HCT116 (cell line): ENCODE results near the gene SLC7A7. TPM values are rescaled to one million over a fixed set of nuclear protein-coding genes. Genes with fewer than 3 reads are reported as not detected.
"Not testable (repeated sequence)": the region's sequence is repeated elsewhere in the genome, so short reads cannot be mapped to it uniquely, and the experiment has no call there.

ENCODE experiments used
- ATAC-seq: fragments of 200-7000 bp; cut with Tn5 transposase; 2 replicates; pipeline ENCODE4 v1.9.1; 2020; ENCODE audit warnings: mild to moderate bottlenecking, moderate library complexity
- BruUV-seq: library from RNA; stranded (reverse); fragments of 400-500 nt; replicated peaks from 2 replicates; lab custom pipeline; 2021; lab: Mats Ljungman, UMichigan
- CTCF ChIA-PET: fragments of 300-600 bp; sonication (Branson Sonifier 250); formaldehyde crosslinking; loops from one replicate; lab custom pipeline; 2021; ENCODE audit warnings: antibody characterized with exemption; lab: Charles Lee
- POLR2A ChIA-PET: fragments of 300-600, 350-600 bp; sonication (Branson Sonifier 250); formaldehyde crosslinking; loops from one replicate; lab custom pipeline; 2021; ENCODE audit warnings: antibody characterized with exemption; lab: Charles Lee
- RAD21 ChIA-PET, 2 experiments: fragments of 300-600 bp; sonication (Branson Sonifier 250); formaldehyde crosslinking; loops; one replicate each; lab custom pipeline; 2023; ENCODE audit warnings: low total read pairs in 2 of 2; ENCODE audit not compliant: uncharacterized antibody in 2 of 2, unreplicated experiment in 2 of 2, low non-redundant PET in 1 of 2; lab: Charles Lee
- DNase-seq: peaks from one replicate; pipeline ENCODE4 v3.0.0-alpha.2; 2010; ENCODE audit warnings: low read depth, low spot score
- H2AFZ ChIP-seq: fragments of 200-600 bp; shearing (Covaris generic), sonication (generic); 2 replicates; pipeline ENCODE4 v1.6.1; 2017; ENCODE audit warnings: low read depth, mixed run types, mixed read lengths, antibody characterized with exemption, low read length; ENCODE audit not compliant: poor library complexity, severe bottlenecking
- H3K27ac ChIP-seq: 2 replicates; pipeline ENCODE4 v1.5.1; 2012; ENCODE audit warnings: low read depth, low read length
- H3K27me3 ChIP-seq: fragments of 200-600 bp; sonication (generic); 2 replicates; pipeline ENCODE4 v1.6.1; 2016; ENCODE audit warnings: mixed run types, low read length, mixed read lengths; ENCODE audit not compliant: insufficient read depth
- H3K36me3 ChIP-seq, 2 experiments: fragments of 200-500 bp in 1 of 2; fragments of 200-600 bp in 1 of 2; sonication (Bioruptor generic) in 1 of 2; sonication (generic) in 1 of 2; 2 replicates each; pipeline versions ENCODE4 v1.5.1 to v1.6.1; 2014 to 2016; ENCODE audit warnings: low read length in 2 of 2, inconsistent platforms in 1 of 2, mixed read lengths in 1 of 2, mixed run types in 1 of 2; ENCODE audit not compliant: insufficient read depth in 2 of 2, control insufficient read depth in 1 of 2
- H3K4me1 ChIP-seq, 2 experiments: fragments of 200-600 bp in 1 of 2; sonication (generic) in 1 of 2; 2 replicates each; pipeline versions ENCODE4 v1.5.1 to v1.6.1; 2012 to 2017; ENCODE audit warnings: low read length in 2 of 2, inconsistent platforms in 1 of 2, mild to moderate bottlenecking in 1 of 2, mixed read lengths in 1 of 2, mixed run types in 1 of 2, moderate library complexity in 1 of 2; ENCODE audit not compliant: insufficient read depth in 2 of 2, control insufficient read depth in 1 of 2
- H3K4me2 ChIP-seq: fragments of 200-600 bp; sonication (generic); 2 replicates; pipeline ENCODE4 v1.6.1; 2017; ENCODE audit warnings: mixed run types, low read length, mixed read lengths
- H3K4me3 ChIP-seq, 2 experiments: fragments of 200-600 bp in 1 of 2; sonication (generic) in 1 of 2; replicated peaks in 1 of 2; 2 replicates each; pipeline ENCODE4 v1.5.1; 2011 to 2016; ENCODE audit warnings: low read length in 2 of 2, control low read depth in 1 of 2, low read depth in 1 of 2, mild to moderate bottlenecking in 1 of 2, mixed read lengths in 1 of 2, mixed run types in 1 of 2
- H3K79me2 ChIP-seq: fragments of 200-600 bp; sonication (generic); 2 replicates; pipeline ENCODE4 v1.6.1; 2017; ENCODE audit warnings: mild to moderate bottlenecking, mixed run types, low read length, moderate library complexity, mixed read lengths; ENCODE audit not compliant: insufficient read depth
- H3K9ac ChIP-seq: fragments of 200-600 bp; sonication (generic); 2 replicates; pipeline ENCODE4 v1.6.1; 2016; ENCODE audit warnings: low read length, mixed read lengths
- H3K9me2 ChIP-seq: fragments of 200-600 bp; sonication (generic), shearing (Covaris generic); 2 replicates; pipeline ENCODE4 v1.6.1; 2017; ENCODE audit warnings: mixed run types, mild to moderate bottlenecking, moderate library complexity; ENCODE audit not compliant: insufficient read depth
- H3K9me3 ChIP-seq, 2 experiments: fragments of 200-500 bp in 1 of 2; fragments of 200-600 bp in 1 of 2; sonication (Bioruptor generic) in 1 of 2; sonication (generic) in 1 of 2; 2 replicates each; pipeline ENCODE4 v1.6.1; 2014 to 2017; ENCODE audit warnings: low read length in 2 of 2, mixed read lengths in 2 of 2, inconsistent platforms in 1 of 2, low read depth in 1 of 2, mild to moderate bottlenecking in 1 of 2, mixed run types in 1 of 2, moderate library complexity in 1 of 2; ENCODE audit not compliant: control insufficient read depth in 1 of 2, insufficient read depth in 1 of 2
- H4K20me1 ChIP-seq: fragments of 200-600 bp; sonication (generic), shearing (Covaris generic); 2 replicates; pipeline ENCODE4 v1.6.1; 2017; ENCODE audit warnings: mixed run types, mild to moderate bottlenecking, moderate library complexity; ENCODE audit not compliant: insufficient read depth
- CTCF ChIP-seq, 3 experiments: fragments of 200-600 bp in 1 of 3; sonication (generic) in 1 of 3; IDR thresholded peaks in 2 of 3; conservative IDR thresholded peaks in 1 of 3; 2 replicates each; pipeline ENCODE4 v1.5.1; 2012 to 2017; ENCODE audit warnings: low read depth in 2 of 3, low read length in 2 of 3, antibody characterized with exemption in 1 of 3, borderline replicate concordance in 1 of 3, control low read depth in 1 of 3, mild to moderate bottlenecking in 1 of 3, mixed read lengths in 1 of 3, mixed run types in 1 of 3, moderate library complexity in 1 of 3; ENCODE audit not compliant: insufficient read depth in 1 of 3
- JUND ChIP-seq: IDR thresholded peaks from 2 replicates; pipeline ENCODE4 v1.6.1; 2012
- ZBTB33 ChIP-seq: IDR thresholded peaks from 2 replicates; pipeline ENCODE4 v1.6.1; 2011; ENCODE audit warnings: mild to moderate bottlenecking, low read length, moderate library complexity; ENCODE audit not compliant: insufficient replicate concordance; ENCODE audit errors: extremely low read depth
- ZFX ChIP-seq: fragments of 450-650 bp; IDR thresholded peaks from 2 replicates; pipeline ENCODE4 v1.6.1; 2017
- intact Hi-C: fragments of 100-400 bp; cut with micrococcal nuclease; formaldehyde crosslinking; loops from 2 replicates; pipeline ENCODE4 v1.10.0; 2022
- total RNA-seq: library from RNA; stranded (reverse); gene quantifications from one replicate; pipeline ENCODE4 v1.2.1, GENCODE V29; 2021; ENCODE audit not compliant: unreplicated experiment
- TF ChIP-seq, protein P1 (sequence below): IDR thresholded peaks from 2 replicates; pipeline ENCODE4 v1.6.1; 2012; ENCODE audit warnings: low read depth

Gene SLC7A7
- total RNA-seq, 1 experiment from 2014 or later = 0.27 TPM

DNA sequence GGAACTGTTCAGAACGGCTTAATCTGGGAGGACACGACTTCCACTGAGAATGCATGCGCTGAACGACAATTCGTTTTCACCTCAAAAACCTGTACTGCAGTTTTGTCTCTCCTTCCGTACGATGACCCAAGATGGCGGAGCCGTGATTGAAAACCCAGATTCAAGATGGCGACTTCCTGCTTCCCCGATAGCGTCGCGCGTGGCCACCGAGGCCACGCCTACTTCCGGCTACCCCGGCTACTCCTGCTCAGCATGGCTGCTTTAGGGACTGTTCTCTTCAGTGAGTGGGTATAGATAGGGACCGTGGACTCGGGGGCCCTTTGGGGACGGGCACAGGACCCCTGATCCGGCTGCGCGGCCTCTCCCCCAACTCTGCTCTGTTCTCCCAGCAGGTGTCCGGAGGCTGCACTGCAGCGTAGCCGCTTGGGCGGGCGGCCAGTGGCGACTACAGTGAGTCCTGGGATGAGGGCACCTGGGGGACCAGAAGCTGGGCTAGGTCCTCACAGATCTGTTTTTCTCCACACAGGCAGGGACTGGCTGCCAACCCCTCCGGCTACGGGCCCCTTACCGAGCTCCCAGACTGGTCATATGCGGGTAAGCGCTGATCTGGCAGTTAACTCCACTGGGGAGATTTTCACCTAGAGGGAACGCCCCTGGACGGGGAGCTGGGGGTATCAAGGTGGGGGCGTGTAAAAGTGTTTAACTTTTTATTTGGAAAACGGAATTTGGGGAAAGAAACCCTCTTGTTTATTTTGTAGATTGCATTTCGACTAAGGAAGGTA, 14.6 kb upstream of the SLC7A7 start, which contains the start of gene MRPL52 (continued):
- TF ChIP-seq CTCF (IDR thresholded peaks at IDR 0.05 in 2 of 3, conservative IDR thresholded peaks at IDR 0.05 in 1 of 3; ENCODE audit: borderline replicate concordance in 1 of 3, insufficient read depth in 1 of 3, low read depth in 2 of 3, low read length in 2 of 3) (no peak), ZFX (no peak), JUND (no peak), ZBTB33 (peak; percentile 90)
- TF ChIP-seq, protein P1, sequence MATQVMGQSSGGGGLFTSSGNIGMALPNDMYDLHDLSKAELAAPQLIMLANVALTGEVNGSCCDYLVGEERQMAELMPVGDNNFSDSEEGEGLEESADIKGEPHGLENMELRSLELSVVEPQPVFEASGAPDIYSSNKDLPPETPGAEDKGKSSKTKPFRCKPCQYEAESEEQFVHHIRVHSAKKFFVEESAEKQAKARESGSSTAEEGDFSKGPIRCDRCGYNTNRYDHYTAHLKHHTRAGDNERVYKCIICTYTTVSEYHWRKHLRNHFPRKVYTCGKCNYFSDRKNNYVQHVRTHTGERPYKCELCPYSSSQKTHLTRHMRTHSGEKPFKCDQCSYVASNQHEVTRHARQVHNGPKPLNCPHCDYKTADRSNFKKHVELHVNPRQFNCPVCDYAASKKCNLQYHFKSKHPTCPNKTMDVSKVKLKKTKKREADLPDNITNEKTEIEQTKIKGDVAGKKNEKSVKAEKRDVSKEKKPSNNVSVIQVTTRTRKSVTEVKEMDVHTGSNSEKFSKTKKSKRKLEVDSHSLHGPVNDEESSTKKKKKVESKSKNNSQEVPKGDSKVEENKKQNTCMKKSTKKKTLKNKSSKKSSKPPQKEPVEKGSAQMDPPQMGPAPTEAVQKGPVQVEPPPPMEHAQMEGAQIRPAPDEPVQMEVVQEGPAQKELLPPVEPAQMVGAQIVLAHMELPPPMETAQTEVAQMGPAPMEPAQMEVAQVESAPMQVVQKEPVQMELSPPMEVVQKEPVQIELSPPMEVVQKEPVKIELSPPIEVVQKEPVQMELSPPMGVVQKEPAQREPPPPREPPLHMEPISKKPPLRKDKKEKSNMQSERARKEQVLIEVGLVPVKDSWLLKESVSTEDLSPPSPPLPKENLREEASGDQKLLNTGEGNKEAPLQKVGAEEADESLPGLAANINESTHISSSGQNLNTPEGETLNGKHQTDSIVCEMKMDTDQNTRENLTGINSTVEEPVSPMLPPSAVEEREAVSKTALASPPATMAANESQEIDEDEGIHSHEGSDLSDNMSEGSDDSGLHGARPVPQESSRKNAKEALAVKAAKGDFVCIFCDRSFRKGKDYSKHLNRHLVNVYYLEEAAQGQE = no peak

- H3K9me3 ChIP-seq, H4K20me1 ChIP-seq, H3K27me3 ChIP-seq, intact Hi-C loops, POLR2A ChIA-PET, DNase-seq, BruUV-seq, RAD21 ChIA-PET, H3K9me2 ChIP-seq: not testable (repeated sequence)
- Histone ChIP-seq H3K79me2 (peaks cover 17% of the 10 kb centered on the region), H3K9ac (peak overlapping the region; percentile 93), H3K4me2 (peak overlapping the region; percentile 80), H3K4me3 (peak overlapping the region; percentile 92 to 95), H3K4me1 (peaks cover 13 to 21% of the 10 kb centered on the region in 2 experiments), H3K36me3 (peaks cover 11 to 12% of the 10 kb centered on the region in 2 experiments; a peak in 3 of 4 replicates), H3K27ac (peak overlapping the region; percentile 59), H2AFZ (peak overlapping the region; percentile 29)
- CTCF ChIA-PET = interaction anchor here (0.7 kb wide), 1 partner anchor 25 kb away, joined by 3 read pairs; no protein-coding TSS in a partner anchor
- ATAC-seq = peak; percentile 3; the same call in 1 of the 2 replicates
Observed at GRCh38 chr14:22829076-22829660, 13.9 kb upstream of the SLC7A7 start.
